AG10803 (cell line): ENCODE measurements around the gene SERPINA12.
"Not testable (repeated sequence)": the region's sequence is repeated elsewhere in the genome, so short reads cannot be mapped to it uniquely, and the experiment has no call there.

Experiments
- DNase-seq: peaks from one replicate; pipeline ENCODE4 v3.0.0; 2010; ENCODE audit warnings: low read depth
- H3K4me3 ChIP-seq: 2 replicates; pipeline ENCODE4 v1.5.1; 2011; ENCODE audit warnings: mild to moderate bottlenecking, low read length, control low read depth
- CTCF ChIP-seq: conservative IDR thresholded peaks from 2 replicates; pipeline ENCODE4 v1.5.1; 2011; ENCODE audit warnings: mild to moderate bottlenecking, low read length, control low read depth, inconsistent platforms

Gene SERPINA12

GRCh38 chr14:94521375-94522114 is 12.3 kb upstream of the SERPINA12 start:
- TF ChIP-seq CTCF = no peak
- no peak for DNase-seq
- no peak overlapping the region for H3K4me3 ChIP-seq

- no peak for TF ChIP-seq CTCF
- no peak for DNase-seq
These were observed 8.5 kb upstream of the SERPINA12 start for GRCh38 chr14:94517641-94518257.

GRCh38 chr14:94517248-94517640 is 8.0 kb upstream of the SERPINA12 start:
- no peak for TF ChIP-seq CTCF

More at GRCh38 chr14:94517641-94518257, 8.5 kb upstream of the SERPINA12 start:
- no peak overlapping the region for H3K4me3 ChIP-seq

GRCh38 chr14:94515856-94516255 is 6.6 kb upstream of the SERPINA12 start:
- no peak overlapping the region for H3K4me3 ChIP-seq
- DNase-seq = no peak
- no peak for TF ChIP-seq CTCF

More at GRCh38 chr14:94517248-94517640, 8.0 kb upstream of the SERPINA12 start:
- DNase-seq = no peak
- no peak overlapping the region for H3K4me3 ChIP-seq

GRCh38 chr14:94515426-94515825 is 6.2 kb upstream of the SERPINA12 start:
- no peak for DNase-seq
- no peak for TF ChIP-seq CTCF
- no peak overlapping the region for H3K4me3 ChIP-seq

GRCh38 chr14:94514351-94514750 is 5.1 kb upstream of the SERPINA12 start:
- no peak for DNase-seq
- TF ChIP-seq CTCF = no peak
- no peak overlapping the region for H3K4me3 ChIP-seq

GRCh38 chr14:94510481-94510880 is 1.2 kb upstream of the SERPINA12 start:
- not testable (repeated sequence) for H3K4me3 ChIP-seq, DNase-seq
